MM.1S (cell line): ENCODE measurements around the gene PLA2G4B.

ENCODE experiments used
- DNase-seq: peaks from one replicate; pipeline ENCODE4 v3.0.0-alpha.2; 2015
- H2AFZ ChIP-seq: fragments of 300-600 bp; sonication (generic); 2 replicates; pipeline ENCODE4 v1.6.0; 2016; ENCODE audit warnings: antibody characterized with exemption, low read length
- H3F3A ChIP-seq: fragments of 300-600 bp; sonication (generic); 2 replicates; pipeline ENCODE4 v1.6.1; 2016; ENCODE audit warnings: mild to moderate bottlenecking, antibody characterized with exemption, low read length, moderate library complexity, mixed read lengths; ENCODE audit not compliant: insufficient read depth
- H3K27ac ChIP-seq: fragments of 300-600 bp; sonication (generic); 2 replicates; pipeline ENCODE4 v1.5.1; 2016; ENCODE audit warnings: mild to moderate bottlenecking, low read length
- H3K27me3 ChIP-seq: fragments of 300-600 bp; sonication (generic); replicated peaks from 2 replicates; pipeline ENCODE4 v1.6.0; 2016; ENCODE audit warnings: low read length; ENCODE audit not compliant: insufficient read depth
- H3K36me3 ChIP-seq: fragments of 300-600 bp; sonication (generic); replicated peaks from 2 replicates; pipeline ENCODE4 v1.6.1; 2016; ENCODE audit warnings: mild to moderate bottlenecking, low read length, mixed read lengths; ENCODE audit not compliant: insufficient read depth
- H3K4me1 ChIP-seq: fragments of 300-600 bp; sonication (generic); 2 replicates; pipeline ENCODE4 v1.6.1; 2016; ENCODE audit warnings: low read length, mixed read lengths
- H3K4me2 ChIP-seq: fragments of 300-600 bp; sonication (generic); 2 replicates; pipeline ENCODE4 v1.6.0; 2016; ENCODE audit warnings: low read depth, low read length
- H3K4me3 ChIP-seq: fragments of 300-600 bp; sonication (generic); 2 replicates; pipeline ENCODE4 v1.5.1; 2016; ENCODE audit warnings: low read length, mixed read lengths
- H3K79me2 ChIP-seq: fragments of 300-600 bp; sonication (generic); 2 replicates; pipeline ENCODE4 v1.6.1; 2016; ENCODE audit warnings: mixed run types, low read length, mixed read lengths
- H3K9ac ChIP-seq: fragments of 300-600 bp; sonication (generic); 2 replicates; pipeline ENCODE4 v1.6.1; 2016; ENCODE audit warnings: low read length, mixed read lengths
- H3K9me2 ChIP-seq: fragments of 300-600 bp; sonication (generic); replicated peaks from 2 replicates; pipeline ENCODE4 v1.6.1; 2016; ENCODE audit warnings: mild to moderate bottlenecking, low read length, mixed read lengths; ENCODE audit not compliant: insufficient read depth
- H3K9me3 ChIP-seq: fragments of 300-600 bp; sonication (generic); replicated peaks from 2 replicates; pipeline ENCODE4 v1.6.1; 2016; ENCODE audit warnings: mild to moderate bottlenecking, low read length, mixed read lengths; ENCODE audit not compliant: insufficient read depth
- H4K20me1 ChIP-seq: fragments of 300-600 bp; sonication (generic); 2 replicates; pipeline ENCODE4 v1.6.1; 2016; ENCODE audit warnings: mild to moderate bottlenecking, low read length, moderate library complexity, mixed read lengths; ENCODE audit not compliant: insufficient read depth
- EZH2 ChIP-seq: fragments of 300-600 bp; sonication (generic); optimal IDR thresholded peaks from 2 replicates; pipeline ENCODE3; 2017; ENCODE audit warnings: low read depth, mild to moderate bottlenecking, antibody characterized with exemption, low read length, mixed read lengths
- EZH2phosphoT487 ChIP-seq: fragments of 300-600 bp; sonication (generic); IDR thresholded peaks from 2 replicates; pipeline ENCODE4 v1.6.1; 2018; ENCODE audit warnings: antibody characterized with exemption, low read length
- TF ChIP-seq, protein P1 (sequence below): fragments of 300-600 bp; sonication (generic); IDR thresholded peaks from 2 replicates; pipeline ENCODE4 v1.5.1; 2016; ENCODE audit warnings: antibody characterized with exemption, low read length, mixed read lengths

The PLA2G4B gene

DNA sequence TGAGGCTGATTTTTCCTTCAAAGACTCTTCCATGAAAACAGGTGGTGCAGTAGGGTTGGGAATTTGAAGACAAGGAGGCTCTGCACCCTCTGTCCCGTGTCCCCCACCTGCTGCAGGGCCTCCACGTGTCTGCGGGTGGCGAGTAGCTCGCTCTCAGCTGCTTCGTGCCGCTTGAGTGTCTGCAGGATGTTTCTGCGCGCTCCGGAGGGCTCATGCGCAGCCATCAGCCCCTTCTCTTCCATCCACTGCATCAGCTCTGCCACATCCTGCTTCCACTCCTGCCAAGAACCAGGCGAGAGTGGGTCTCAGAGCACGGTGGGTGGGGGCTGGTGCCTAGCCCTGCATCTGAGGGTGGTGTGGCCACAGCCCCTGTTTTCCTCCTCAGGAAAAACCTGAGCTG lies 37.4 kb downstream of the PLA2G4B start:
- no peak overlapping the region for H3K27ac ChIP-seq
- H3K4me3 ChIP-seq: no peak overlapping the region
- no peaks in the 10 kb centered on the region for H4K20me1 ChIP-seq
- no peak overlapping the region for H3K4me2 ChIP-seq
- H3K36me3 ChIP-seq: no peaks in the 10 kb centered on the region
- no peak overlapping the region for H2AFZ ChIP-seq
- no peaks in the 10 kb centered on the region for H3K4me1 ChIP-seq
- no peaks in the 10 kb centered on the region for H3F3A ChIP-seq
- H3K9ac ChIP-seq: no peak overlapping the region
- H3K27me3 ChIP-seq: peaks cover 54% of the 10 kb centered on the region
- TF ChIP-seq EZH2phosphoT487 (no peak), EZH2 (no peak)
- TF ChIP-seq, protein P1, sequence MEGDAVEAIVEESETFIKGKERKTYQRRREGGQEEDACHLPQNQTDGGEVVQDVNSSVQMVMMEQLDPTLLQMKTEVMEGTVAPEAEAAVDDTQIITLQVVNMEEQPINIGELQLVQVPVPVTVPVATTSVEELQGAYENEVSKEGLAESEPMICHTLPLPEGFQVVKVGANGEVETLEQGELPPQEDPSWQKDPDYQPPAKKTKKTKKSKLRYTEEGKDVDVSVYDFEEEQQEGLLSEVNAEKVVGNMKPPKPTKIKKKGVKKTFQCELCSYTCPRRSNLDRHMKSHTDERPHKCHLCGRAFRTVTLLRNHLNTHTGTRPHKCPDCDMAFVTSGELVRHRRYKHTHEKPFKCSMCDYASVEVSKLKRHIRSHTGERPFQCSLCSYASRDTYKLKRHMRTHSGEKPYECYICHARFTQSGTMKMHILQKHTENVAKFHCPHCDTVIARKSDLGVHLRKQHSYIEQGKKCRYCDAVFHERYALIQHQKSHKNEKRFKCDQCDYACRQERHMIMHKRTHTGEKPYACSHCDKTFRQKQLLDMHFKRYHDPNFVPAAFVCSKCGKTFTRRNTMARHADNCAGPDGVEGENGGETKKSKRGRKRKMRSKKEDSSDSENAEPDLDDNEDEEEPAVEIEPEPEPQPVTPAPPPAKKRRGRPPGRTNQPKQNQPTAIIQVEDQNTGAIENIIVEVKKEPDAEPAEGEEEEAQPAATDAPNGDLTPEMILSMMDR: no peak
- no peaks in the 10 kb centered on the region for H3K9me3 ChIP-seq
- no peak for DNase-seq
- no peaks in the 10 kb centered on the region for H3K9me2 ChIP-seq
- no peaks in the 10 kb centered on the region for H3K79me2 ChIP-seq

DNA sequence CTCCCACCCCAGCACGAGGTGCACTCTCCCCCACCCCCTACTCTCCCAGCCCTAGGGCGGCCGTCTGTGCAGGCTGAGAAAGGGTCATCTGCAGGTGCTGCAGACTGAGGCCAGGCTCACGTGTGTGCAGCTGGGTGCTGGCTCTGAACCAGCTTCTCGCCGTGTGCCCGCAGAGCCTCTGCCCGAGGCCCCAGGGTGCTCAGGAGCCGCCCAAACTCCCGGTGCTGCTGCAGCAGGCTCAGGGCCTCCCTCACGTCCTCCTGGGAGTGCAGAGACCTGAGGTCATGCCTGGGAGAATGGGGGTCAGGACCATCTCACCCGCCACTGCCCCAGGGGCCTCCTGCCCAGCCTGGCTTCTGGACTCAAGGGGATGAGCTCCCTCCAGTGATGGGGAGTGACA lies 38.0 kb downstream of the PLA2G4B start:
- no peak overlapping the region for H3K4me2 ChIP-seq
- H3K27ac ChIP-seq: no peak overlapping the region
- H3K36me3 ChIP-seq: no peaks in the 10 kb centered on the region
- TF ChIP-seq EZH2: no peak
- TF ChIP-seq EZH2phosphoT487: no peak
- TF ChIP-seq, protein P1: no peak
- no peaks in the 10 kb centered on the region for H3F3A ChIP-seq
- H3K4me1 ChIP-seq: no peaks in the 10 kb centered on the region
- H3K27me3 ChIP-seq: peaks cover 47% of the 10 kb centered on the region
- no peaks in the 10 kb centered on the region for H3K9me3 ChIP-seq
- no peak overlapping the region for H3K9ac ChIP-seq
- H3K9me2 ChIP-seq: no peaks in the 10 kb centered on the region
- no peaks in the 10 kb centered on the region for H4K20me1 ChIP-seq
- H2AFZ ChIP-seq: no peak overlapping the region
- H3K79me2 ChIP-seq: no peaks in the 10 kb centered on the region
- DNase-seq: no peak
- H3K4me3 ChIP-seq: no peak overlapping the region

DNA sequence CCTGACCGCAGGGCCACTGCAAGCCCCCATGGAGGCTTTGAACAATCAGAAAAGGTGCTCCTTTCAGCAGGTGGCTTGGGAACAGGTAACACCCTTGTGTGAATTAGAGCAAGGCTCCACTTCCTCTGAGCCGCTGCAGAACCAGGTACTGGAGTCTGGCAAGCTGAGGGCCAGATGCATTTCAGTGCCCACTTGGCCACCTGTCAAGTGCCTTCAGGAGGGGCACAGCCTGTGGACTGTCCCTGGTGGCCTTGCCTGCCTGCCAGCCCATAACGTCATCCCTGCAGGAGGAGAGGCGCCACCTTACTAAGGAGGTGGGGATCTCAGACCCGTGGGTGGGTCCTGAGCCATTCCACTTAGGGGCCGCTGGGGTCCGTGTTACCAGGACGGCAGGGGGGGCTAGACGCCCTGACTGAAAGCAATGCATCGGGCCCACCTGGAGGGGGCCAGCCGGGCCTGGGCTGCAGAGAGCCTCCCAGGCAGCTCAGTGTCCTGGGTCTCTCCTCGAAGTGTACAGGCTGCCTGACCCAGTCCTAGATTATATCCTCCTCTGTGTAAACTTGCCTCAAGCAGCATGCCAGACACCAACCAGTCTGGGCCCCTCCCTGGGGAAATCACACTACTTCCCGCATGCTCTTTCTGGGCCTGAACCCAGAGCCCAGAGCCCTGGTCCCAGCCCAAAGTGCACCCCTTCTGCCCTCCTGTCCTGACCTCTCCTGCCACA lies 39.1 kb downstream of the PLA2G4B start:
- Histone ChIP-seq H3K4me1 (no peaks in the 10 kb centered on the region), H3K27me3 (peaks cover 36% of the 10 kb centered on the region), H4K20me1 (no peaks in the 10 kb centered on the region), H3K4me3 (no peak overlapping the region), H3K79me2 (no peaks in the 10 kb centered on the region), H3F3A (no peaks in the 10 kb centered on the region), H3K9me3 (no peaks in the 10 kb centered on the region), H2AFZ (no peak overlapping the region), H3K36me3 (no peaks in the 10 kb centered on the region), H3K4me2 (no peak overlapping the region), H3K9ac (no peak overlapping the region), H3K27ac (no peak overlapping the region), H3K9me2 (no peaks in the 10 kb centered on the region)
- no peak for TF ChIP-seq EZH2phosphoT487
- TF ChIP-seq EZH2: no peak
- TF ChIP-seq, protein P1: no peak
- no peak for DNase-seq
